GM12878 (cell line): ENCODE measurements around the gene ASB2.

Experiments used
- KDM1A ChIP-seq: fragments of 200-600 bp; sonication (generic); IDR thresholded peaks from 2 replicates; pipeline ENCODE4 v1.6.1; 2016; ENCODE audit warnings: borderline replicate concordance
- POLR2A ChIP-seq: IDR thresholded peaks from 2 replicates; pipeline ENCODE4 v1.6.1; 2011; ENCODE audit warnings: low read depth, mild to moderate bottlenecking, low read length
- RAD21 ChIP-seq: IDR thresholded peaks from 2 replicates; pipeline ENCODE4 v1.6.1; 2011; ENCODE audit warnings: mild to moderate bottlenecking, low read depth, low read length, moderate library complexity; ENCODE audit not compliant: insufficient read depth
- SIX5 ChIP-seq: IDR thresholded peaks from 2 replicates; pipeline ENCODE4 v1.6.1; 2011; ENCODE audit warnings: mild to moderate bottlenecking, low read depth, low read length, moderate library complexity; ENCODE audit not compliant: severe bottlenecking
- SMC3 ChIP-seq: IDR thresholded peaks from 2 replicates; pipeline ENCODE4 v1.6.1; 2011; ENCODE audit warnings: low read length, improper control_type of control experiment, borderline replicate concordance
- TF ChIP-seq, protein P1 (sequence below), 3 experiments: IDR thresholded peaks in 2 of 3; conservative IDR thresholded peaks in 1 of 3; 2 replicates each; pipeline ENCODE4 v1.5.1; 2011; ENCODE audit warnings: low read depth in 3 of 3, low read length in 3 of 3, mild to moderate bottlenecking in 3 of 3, control low read depth in 2 of 3, moderate library complexity in 2 of 3, inconsistent platforms in 1 of 3, mixed read lengths in 1 of 3; ENCODE audit not compliant: control insufficient read depth in 2 of 3, insufficient read depth in 1 of 3; ENCODE audit errors: extremely low read depth in 1 of 3
- TF ChIP-seq, protein P2 (sequence below): IDR thresholded peaks from 2 replicates; pipeline ENCODE4 v1.6.1; 2011; ENCODE audit warnings: borderline replicate concordance, low read depth, mild to moderate bottlenecking, moderate library complexity, mixed read lengths, low read length; ENCODE audit not compliant: insufficient read depth; ENCODE audit errors: extremely low read length
- TF ChIP-seq, protein P3 (sequence below): fragments of 450-650 bp; formaldehyde crosslinking; IDR thresholded peaks from 2 replicates; pipeline ENCODE4 v1.4.0; 2022; ENCODE audit warnings: mild to moderate bottlenecking, moderate library complexity

DNA sequence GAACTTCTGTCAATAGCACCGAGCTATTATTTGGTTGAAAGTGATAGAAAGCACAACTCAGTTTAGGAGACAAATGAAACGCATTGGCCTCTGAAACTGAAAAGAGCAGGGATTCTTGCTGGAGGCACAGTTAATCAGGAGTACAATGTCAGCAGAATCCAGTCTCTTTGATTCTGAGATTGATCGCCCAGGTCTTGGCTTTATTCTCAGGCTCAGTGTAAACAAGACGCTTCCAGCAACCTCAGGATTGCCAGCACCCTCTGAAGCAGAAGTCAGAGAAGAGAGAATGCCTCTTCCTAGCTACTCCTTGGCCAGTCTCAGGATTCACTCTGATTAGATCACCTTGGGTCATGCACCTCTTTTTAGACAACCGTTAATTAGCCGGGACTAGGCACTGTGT, 38.0 kb upstream of the ASB2 start:
- TF ChIP-seq POLR2A, result no peak
- TF ChIP-seq SMC3, result no peak
- TF ChIP-seq KDM1A, result no peak
- TF ChIP-seq, protein P1, sequence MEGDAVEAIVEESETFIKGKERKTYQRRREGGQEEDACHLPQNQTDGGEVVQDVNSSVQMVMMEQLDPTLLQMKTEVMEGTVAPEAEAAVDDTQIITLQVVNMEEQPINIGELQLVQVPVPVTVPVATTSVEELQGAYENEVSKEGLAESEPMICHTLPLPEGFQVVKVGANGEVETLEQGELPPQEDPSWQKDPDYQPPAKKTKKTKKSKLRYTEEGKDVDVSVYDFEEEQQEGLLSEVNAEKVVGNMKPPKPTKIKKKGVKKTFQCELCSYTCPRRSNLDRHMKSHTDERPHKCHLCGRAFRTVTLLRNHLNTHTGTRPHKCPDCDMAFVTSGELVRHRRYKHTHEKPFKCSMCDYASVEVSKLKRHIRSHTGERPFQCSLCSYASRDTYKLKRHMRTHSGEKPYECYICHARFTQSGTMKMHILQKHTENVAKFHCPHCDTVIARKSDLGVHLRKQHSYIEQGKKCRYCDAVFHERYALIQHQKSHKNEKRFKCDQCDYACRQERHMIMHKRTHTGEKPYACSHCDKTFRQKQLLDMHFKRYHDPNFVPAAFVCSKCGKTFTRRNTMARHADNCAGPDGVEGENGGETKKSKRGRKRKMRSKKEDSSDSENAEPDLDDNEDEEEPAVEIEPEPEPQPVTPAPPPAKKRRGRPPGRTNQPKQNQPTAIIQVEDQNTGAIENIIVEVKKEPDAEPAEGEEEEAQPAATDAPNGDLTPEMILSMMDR (IDR thresholded peaks at IDR 0.05 in 2 of 3, conservative IDR thresholded peaks at IDR 0.05 in 1 of 3; ENCODE audit: control insufficient read depth in 2 of 3, extremely low read depth in 1 of 3, insufficient read depth in 1 of 3, low read depth in 3 of 3, low read length in 3 of 3), result no peak
- no peak for TF ChIP-seq SIX5
- TF ChIP-seq RAD21, result no peak
- TF ChIP-seq, protein P2, sequence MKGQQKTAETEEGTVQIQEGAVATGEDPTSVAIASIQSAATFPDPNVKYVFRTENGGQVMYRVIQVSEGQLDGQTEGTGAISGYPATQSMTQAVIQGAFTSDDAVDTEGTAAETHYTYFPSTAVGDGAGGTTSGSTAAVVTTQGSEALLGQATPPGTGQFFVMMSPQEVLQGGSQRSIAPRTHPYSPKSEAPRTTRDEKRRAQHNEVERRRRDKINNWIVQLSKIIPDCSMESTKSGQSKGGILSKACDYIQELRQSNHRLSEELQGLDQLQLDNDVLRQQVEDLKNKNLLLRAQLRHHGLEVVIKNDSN, result no peak
- TF ChIP-seq, protein P3, sequence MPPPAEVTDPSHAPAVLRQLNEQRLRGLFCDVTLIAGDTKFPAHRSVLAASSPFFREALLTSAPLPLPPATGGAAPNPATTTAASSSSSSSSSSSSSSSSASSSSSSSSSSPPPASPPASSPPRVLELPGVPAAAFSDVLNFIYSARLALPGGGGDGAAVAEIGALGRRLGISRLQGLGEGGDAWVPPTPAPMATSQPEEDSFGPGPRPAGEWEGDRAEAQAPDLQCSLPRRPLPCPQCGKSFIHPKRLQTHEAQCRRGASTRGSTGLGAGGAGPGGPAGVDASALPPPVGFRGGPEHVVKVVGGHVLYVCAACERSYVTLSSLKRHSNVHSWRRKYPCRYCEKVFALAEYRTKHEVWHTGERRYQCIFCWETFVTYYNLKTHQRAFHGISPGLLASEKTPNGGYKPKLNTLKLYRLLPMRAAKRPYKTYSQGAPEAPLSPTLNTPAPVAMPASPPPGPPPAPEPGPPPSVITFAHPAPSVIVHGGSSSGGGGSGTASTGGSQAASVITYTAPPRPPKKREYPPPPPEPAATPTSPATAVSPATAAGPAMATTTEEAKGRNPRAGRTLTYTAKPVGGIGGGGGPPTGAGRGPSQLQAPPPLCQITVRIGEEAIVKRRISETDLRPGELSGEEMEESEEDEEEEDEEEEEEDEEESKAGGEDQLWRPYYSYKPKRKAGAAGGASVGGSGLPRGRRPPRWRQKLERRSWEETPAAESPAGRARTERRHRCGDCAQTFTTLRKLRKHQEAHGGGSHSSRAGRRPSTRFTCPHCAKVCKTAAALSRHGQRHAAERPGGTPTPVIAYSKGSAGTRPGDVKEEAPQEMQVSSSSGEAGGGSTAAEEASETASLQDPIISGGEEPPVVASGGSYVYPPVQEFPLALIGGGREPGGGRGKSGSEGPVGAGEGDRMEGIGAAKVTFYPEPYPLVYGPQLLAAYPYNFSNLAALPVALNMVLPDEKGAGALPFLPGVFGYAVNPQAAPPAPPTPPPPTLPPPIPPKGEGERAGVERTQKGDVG (CRISPR knock-in tag), result no peak
